ENCODE data around the gene TNRC6A. TPM values are rescaled to one million over a fixed set of nuclear protein-coding genes. Genes with fewer than 3 reads are reported as not detected.

TNRC6A gene
- total and polyA plus RNA-seq, 2 experiments from 2014 or later = 93.1 to 124 TPM

DNA sequence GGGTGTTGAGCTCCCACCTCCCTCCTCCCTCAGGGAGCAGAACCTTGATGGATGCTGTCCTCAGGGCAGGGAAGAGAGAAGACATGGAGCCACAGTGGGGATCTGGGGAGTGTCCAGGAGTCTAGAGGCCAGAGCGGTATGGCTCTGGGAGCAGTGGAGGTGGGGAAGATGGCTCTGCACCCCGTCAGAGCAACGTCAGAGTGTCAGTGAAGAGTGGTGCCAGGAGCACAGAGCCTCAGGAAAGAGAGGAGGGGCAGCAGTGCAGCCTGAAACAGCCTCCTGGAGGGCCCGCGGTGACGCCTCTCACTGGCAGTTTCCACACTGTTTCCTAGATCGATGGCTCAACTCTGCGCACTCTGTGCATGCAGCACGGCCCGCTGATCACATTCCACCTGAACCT is 93.1 kb downstream of the TNRC6A start:
- peaks cover 22% of the 10 kb centered on the region for H3K27me3 Mint-ChIP-seq (ENCODE audit: insufficient read depth, low read depth, poor library complexity)

More for the DNA sequence above, 93.1 kb downstream of the TNRC6A start:
- H2AFZ ChIP-seq = no peak overlapping the region
- no peaks in the 10 kb centered on the region for H3K9me2 ChIP-seq (ENCODE audit: insufficient read depth)
- H4K20me1 ChIP-seq (replicated peaks; ENCODE audit: insufficient read depth) = peaks cover 33% of the 10 kb centered on the region
- Mint-ChIP-seq H3K9me3 (no peaks in the 10 kb centered on the region), H3K4me3 (no peak overlapping the region), H3K4me1 (no peaks in the 10 kb centered on the region), H3K36me3 (ENCODE audit: low read depth) (peaks cover 96% of the 10 kb centered on the region), H3K27ac (peak overlapping the region; percentile 83)
- ATAC-seq = no peak
- H3F3A ChIP-seq (replicated peaks; ENCODE audit: low read depth) = peaks cover 41% of the 10 kb centered on the region
- TF ChIP-seq EZH2phosphoT487 (IDR thresholded peaks at IDR 0.05; ENCODE audit: unreplicated experiment) (no peak), ZNF114 (CRISPR knock-in tag; IDR thresholded peaks at IDR 0.05) (no peak), CREB1 (CRISPR knock-in tag; IDR thresholded peaks at IDR 0.05; ENCODE audit: low read depth) (no peak), EZH2 (IDR thresholded peaks at IDR 0.05; ENCODE audit: low read depth, unreplicated experiment) (no peak), JUNB (IDR thresholded peaks at IDR 0.05; ENCODE audit: unreplicated experiment) (no peak), NANOG (IDR thresholded peaks at IDR 0.05; ENCODE audit: borderline replicate concordance) (no peak), POLR2AphosphoS5 (IDR thresholded peaks at IDR 0.05; ENCODE audit: low read depth) (no peak), STAT1 (IDR thresholded peaks at IDR 0.05; ENCODE audit: unreplicated experiment) (no peak), ZNF331 (CRISPR knock-in tag; IDR thresholded peaks at IDR 0.05; ENCODE audit: low read depth) (no peak)
- TF ChIP-seq, protein P1, sequence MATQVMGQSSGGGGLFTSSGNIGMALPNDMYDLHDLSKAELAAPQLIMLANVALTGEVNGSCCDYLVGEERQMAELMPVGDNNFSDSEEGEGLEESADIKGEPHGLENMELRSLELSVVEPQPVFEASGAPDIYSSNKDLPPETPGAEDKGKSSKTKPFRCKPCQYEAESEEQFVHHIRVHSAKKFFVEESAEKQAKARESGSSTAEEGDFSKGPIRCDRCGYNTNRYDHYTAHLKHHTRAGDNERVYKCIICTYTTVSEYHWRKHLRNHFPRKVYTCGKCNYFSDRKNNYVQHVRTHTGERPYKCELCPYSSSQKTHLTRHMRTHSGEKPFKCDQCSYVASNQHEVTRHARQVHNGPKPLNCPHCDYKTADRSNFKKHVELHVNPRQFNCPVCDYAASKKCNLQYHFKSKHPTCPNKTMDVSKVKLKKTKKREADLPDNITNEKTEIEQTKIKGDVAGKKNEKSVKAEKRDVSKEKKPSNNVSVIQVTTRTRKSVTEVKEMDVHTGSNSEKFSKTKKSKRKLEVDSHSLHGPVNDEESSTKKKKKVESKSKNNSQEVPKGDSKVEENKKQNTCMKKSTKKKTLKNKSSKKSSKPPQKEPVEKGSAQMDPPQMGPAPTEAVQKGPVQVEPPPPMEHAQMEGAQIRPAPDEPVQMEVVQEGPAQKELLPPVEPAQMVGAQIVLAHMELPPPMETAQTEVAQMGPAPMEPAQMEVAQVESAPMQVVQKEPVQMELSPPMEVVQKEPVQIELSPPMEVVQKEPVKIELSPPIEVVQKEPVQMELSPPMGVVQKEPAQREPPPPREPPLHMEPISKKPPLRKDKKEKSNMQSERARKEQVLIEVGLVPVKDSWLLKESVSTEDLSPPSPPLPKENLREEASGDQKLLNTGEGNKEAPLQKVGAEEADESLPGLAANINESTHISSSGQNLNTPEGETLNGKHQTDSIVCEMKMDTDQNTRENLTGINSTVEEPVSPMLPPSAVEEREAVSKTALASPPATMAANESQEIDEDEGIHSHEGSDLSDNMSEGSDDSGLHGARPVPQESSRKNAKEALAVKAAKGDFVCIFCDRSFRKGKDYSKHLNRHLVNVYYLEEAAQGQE (IDR thresholded peaks at IDR 0.05; ENCODE audit: unreplicated experiment) = no peak
- TF ChIP-seq, protein P2, sequence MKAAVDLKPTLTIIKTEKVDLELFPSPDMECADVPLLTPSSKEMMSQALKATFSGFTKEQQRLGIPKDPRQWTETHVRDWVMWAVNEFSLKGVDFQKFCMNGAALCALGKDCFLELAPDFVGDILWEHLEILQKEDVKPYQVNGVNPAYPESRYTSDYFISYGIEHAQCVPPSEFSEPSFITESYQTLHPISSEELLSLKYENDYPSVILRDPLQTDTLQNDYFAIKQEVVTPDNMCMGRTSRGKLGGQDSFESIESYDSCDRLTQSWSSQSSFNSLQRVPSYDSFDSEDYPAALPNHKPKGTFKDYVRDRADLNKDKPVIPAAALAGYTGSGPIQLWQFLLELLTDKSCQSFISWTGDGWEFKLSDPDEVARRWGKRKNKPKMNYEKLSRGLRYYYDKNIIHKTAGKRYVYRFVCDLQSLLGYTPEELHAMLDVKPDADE (IDR thresholded peaks at IDR 0.05) = no peak
- TF ChIP-seq, protein P3, sequence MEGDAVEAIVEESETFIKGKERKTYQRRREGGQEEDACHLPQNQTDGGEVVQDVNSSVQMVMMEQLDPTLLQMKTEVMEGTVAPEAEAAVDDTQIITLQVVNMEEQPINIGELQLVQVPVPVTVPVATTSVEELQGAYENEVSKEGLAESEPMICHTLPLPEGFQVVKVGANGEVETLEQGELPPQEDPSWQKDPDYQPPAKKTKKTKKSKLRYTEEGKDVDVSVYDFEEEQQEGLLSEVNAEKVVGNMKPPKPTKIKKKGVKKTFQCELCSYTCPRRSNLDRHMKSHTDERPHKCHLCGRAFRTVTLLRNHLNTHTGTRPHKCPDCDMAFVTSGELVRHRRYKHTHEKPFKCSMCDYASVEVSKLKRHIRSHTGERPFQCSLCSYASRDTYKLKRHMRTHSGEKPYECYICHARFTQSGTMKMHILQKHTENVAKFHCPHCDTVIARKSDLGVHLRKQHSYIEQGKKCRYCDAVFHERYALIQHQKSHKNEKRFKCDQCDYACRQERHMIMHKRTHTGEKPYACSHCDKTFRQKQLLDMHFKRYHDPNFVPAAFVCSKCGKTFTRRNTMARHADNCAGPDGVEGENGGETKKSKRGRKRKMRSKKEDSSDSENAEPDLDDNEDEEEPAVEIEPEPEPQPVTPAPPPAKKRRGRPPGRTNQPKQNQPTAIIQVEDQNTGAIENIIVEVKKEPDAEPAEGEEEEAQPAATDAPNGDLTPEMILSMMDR (conservative IDR thresholded peaks at IDR 0.05; ENCODE audit: low read depth in 2 of 2) = no peak
- TF ChIP-seq, protein P4, sequence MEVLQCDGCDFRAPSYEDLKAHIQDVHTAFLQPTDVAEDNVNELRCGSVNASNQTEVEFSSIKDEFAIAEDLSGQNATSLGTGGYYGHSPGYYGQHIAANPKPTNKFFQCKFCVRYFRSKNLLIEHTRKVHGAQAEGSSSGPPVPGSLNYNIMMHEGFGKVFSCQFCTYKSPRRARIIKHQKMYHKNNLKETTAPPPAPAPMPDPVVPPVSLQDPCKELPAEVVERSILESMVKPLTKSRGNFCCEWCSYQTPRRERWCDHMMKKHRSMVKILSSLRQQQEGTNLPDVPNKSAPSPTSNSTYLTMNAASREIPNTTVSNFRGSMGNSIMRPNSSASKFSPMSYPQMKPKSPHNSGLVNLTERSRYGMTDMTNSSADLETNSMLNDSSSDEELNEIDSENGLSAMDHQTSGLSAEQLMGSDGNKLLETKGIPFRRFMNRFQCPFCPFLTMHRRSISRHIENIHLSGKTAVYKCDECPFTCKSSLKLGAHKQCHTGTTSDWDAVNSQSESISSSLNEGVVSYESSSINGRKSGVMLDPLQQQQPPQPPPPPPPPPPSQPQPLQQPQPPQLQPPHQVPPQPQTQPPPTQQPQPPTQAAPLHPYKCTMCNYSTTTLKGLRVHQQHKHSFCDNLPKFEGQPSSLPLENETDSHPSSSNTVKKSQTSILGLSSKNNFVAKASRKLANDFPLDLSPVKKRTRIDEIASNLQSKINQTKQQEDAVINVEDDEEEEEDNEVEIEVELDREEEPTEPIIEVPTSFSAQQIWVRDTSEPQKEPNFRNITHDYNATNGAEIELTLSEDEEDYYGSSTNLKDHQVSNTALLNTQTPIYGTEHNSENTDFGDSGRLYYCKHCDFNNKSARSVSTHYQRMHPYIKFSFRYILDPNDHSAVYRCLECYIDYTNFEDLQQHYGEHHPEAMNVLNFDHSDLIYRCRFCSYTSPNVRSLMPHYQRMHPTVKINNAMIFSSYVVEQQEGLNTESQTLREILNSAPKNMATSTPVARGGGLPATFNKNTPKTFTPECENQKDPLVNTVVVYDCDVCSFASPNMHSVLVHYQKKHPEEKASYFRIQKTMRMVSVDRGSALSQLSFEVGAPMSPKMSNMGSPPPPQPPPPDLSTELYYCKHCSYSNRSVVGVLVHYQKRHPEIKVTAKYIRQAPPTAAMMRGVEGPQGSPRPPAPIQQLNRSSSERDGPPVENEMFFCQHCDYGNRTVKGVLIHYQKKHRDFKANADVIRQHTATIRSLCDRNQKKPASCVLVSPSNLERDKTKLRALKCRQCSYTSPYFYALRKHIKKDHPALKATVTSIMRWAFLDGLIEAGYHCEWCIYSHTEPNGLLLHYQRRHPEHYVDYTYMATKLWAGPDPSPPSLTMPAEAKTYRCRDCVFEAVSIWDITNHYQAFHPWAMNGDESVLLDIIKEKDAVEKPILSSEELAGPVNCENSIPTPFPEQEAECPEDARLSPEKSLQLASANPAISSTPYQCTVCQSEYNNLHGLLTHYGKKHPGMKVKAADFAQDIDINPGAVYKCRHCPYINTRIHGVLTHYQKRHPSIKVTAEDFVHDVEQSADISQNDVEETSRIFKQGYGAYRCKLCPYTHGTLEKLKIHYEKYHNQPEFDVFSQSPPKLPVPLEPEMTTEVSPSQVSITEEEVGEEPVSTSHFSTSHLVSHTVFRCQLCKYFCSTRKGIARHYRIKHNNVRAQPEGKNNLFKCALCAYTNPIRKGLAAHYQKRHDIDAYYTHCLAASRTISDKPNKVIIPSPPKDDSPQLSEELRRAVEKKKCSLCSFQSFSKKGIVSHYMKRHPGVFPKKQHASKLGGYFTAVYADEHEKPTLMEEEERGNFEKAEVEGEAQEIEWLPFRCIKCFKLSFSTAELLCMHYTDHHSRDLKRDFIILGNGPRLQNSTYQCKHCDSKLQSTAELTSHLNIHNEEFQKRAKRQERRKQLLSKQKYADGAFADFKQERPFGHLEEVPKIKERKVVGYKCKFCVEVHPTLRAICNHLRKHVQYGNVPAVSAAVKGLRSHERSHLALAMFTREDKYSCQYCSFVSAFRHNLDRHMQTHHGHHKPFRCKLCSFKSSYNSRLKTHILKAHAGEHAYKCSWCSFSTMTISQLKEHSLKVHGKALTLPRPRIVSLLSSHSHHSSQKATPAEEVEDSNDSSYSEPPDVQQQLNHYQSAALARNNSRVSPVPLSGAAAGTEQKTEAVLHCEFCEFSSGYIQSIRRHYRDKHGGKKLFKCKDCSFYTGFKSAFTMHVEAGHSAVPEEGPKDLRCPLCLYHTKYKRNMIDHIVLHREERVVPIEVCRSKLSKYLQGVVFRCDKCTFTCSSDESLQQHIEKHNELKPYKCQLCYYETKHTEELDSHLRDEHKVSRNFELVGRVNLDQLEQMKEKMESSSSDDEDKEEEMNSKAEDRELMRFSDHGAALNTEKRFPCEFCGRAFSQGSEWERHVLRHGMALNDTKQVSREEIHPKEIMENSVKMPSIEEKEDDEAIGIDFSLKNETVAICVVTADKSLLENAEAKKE (CRISPR knock-in tag; IDR thresholded peaks at IDR 0.05) = no peak
- H3K79me2 ChIP-seq (replicated peaks; ENCODE audit: insufficient read depth) = peaks cover 7% of the 10 kb centered on the region
- H3K27me3 ChIP-seq (ENCODE audit: insufficient read depth) = no peaks in the 10 kb centered on the region
- DNase-seq (ENCODE audit: low spot score) = no peak
- peaks cover 71% of the 10 kb centered on the region for H3K36me3 ChIP-seq (ENCODE audit: insufficient read depth)
- H3K4me1 ChIP-seq (ENCODE audit: insufficient read depth) = no peaks in the 10 kb centered on the region
- peak overlapping the region; percentile 74 for H3K27ac ChIP-seq (ENCODE audit: low read depth)
- H3K4me2 ChIP-seq = no peak overlapping the region
- H3K4me3 ChIP-seq = no peak overlapping the region
